Upper lobe of left lung (tissue), 4 donors: Measurements from ENCODE around the gene CAND2.

Experiments
- EP300 ChIP-seq, 4 donors: sonication (generic); formaldehyde crosslinking; IDR thresholded peaks; one replicate each; pipeline ENCODE4 v1.5.1; 2017; ENCODE audit warnings: antibody characterized with exemption in 4 of 4, control low read depth in 2 of 4
- POLR2AphosphoS5 ChIP-seq, 2 donors: sonication (generic); formaldehyde crosslinking; IDR thresholded peaks; one replicate each; pipeline ENCODE4 v1.5.1; 2017; ENCODE audit warnings: antibody characterized with exemption in 2 of 2
- TF ChIP-seq, protein P1 (sequence below), 6 experiments: fragments of 450-650 bp in 4 of 6; fragments of 200-600 bp in 2 of 6; sonication (generic) in 2 of 6; IDR thresholded peaks; one replicate each; pipeline ENCODE4 v1.5.1; 2016 to 2019; ENCODE audit warnings: antibody characterized with exemption in 6 of 6

DNA sequence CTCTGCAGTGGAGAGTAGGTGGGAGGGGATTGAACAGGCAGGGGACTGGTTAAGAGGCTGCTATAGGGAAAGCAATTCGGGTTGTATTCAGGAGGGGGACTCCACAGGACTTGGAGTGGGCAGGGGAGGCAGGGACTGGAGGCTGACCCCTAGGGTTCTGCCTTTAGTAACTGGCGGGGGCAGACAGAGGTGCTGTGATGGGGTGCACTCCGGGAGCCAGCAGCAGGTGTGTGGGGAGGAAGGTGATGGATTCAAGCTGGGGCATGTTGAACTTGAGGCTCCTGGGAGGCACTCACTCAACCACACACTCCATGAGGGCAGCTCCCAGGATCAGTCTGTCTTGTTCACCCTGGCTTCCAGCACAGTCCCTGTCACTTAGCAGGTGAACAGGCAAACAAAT, 12.5 kb downstream of the CAND2 start:
- TF ChIP-seq, protein P1, sequence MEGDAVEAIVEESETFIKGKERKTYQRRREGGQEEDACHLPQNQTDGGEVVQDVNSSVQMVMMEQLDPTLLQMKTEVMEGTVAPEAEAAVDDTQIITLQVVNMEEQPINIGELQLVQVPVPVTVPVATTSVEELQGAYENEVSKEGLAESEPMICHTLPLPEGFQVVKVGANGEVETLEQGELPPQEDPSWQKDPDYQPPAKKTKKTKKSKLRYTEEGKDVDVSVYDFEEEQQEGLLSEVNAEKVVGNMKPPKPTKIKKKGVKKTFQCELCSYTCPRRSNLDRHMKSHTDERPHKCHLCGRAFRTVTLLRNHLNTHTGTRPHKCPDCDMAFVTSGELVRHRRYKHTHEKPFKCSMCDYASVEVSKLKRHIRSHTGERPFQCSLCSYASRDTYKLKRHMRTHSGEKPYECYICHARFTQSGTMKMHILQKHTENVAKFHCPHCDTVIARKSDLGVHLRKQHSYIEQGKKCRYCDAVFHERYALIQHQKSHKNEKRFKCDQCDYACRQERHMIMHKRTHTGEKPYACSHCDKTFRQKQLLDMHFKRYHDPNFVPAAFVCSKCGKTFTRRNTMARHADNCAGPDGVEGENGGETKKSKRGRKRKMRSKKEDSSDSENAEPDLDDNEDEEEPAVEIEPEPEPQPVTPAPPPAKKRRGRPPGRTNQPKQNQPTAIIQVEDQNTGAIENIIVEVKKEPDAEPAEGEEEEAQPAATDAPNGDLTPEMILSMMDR (IDR thresholded peaks at IDR 0.05) = no peak
- TF ChIP-seq EP300 (IDR thresholded peaks at IDR 0.05) = no peak
- TF ChIP-seq POLR2AphosphoS5 (IDR thresholded peaks at IDR 0.05) = no peak
